NCI-H460 (cell line): ENCODE data around the gene PLCD3. TPM values are rescaled to one million over a fixed set of nuclear protein-coding genes. Genes with fewer than 3 reads are reported as not detected.

Experiments used
- DNase-seq: peaks from one replicate; pipeline ENCODE4 v3.0.0-alpha.2; 2016; ENCODE audit warnings: low read depth; ENCODE audit errors: extremely low read depth
- small RNA-seq, 2 experiments: library from RNA; depleted of rRNA; stranded (forward); fragments of <200 nt; gene quantifications; one replicate each; pipeline ENCODE3, GENCODE V24; 2014
- total RNA-seq: library from RNA; depleted of rRNA; stranded (reverse); fragments of >200 nt; shearing (Covaris generic); gene quantifications from 2 replicates; pipeline ENCODE4 v1.2.3, GENCODE V29; 2014; rRNA removed

The PLCD3 gene
- total RNA-seq, 1 experiment from 2014 or later, result 92.9 TPM

DNA sequence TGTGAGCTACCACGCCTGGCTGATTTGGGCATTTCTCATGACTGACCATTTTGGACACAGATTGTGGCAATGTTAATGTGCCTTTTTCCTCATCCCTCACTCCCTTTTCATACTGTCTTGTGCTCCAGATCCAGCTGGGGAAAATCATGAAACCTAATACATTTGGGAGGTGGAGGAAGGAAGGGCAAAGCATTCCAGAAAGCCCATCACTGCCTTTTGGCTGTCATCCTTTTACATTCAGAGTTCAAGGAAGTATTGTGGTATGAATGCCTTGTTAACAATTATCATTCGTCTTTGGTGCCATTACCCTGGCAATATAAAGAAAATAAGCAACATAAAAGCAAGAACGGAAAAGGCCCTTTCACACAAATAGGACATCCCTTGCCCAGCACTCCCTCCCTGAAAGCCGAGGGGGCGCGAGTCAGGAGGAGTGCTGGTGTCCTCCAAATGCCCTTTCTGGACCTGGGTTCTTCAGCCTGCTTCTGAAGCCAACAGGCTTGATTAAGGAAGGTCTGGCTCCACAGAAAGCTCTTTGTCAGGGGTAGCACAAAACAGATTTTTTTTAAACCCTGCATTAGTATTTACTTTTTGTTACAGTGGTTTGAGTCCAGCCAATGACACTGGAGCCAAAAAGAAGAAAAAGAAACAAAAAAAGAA lies 51.1 kb downstream of the PLCD3 start:
- DNase-seq, result no peak

GRCh38 chr17:45077643-45078042 lies 54.7 kb downstream of the PLCD3 start:
- DNase-seq, result no peak

DNA sequence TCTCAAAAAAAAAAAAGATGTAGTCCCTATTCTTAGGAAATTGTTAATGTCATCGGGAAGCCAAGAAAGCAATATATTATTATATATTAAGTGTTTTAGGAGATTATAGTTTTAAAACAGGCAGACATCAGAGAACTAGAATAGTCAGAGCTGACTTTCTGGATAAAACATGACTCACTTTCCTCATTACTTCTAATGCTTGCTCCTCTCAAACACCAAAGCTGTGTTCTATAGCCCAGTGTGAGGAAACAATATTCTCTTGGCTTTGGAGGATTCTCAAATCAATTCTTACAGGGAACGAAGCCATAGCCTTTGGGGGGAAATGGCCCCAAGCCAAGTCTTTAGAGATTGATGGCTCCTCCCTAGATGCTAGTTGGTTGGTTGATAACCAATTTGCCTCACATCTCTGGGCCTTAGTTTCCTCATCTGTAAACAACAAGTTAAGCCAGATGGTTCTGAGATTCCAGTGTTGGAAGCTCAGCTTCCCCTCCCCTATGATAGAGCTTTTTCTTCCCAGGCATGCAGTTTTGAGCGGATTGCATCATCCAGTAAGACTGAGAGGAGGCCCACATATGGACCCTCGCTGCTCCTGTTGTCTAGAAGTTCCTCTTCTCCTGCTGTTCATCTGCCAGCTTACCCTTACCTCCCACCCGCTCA lies 58.8 kb downstream of the PLCD3 start:
- no peak for DNase-seq

GRCh38 chr17:45070809-45071208 lies 61.5 kb downstream of the PLCD3 start:
- DNase-seq, result no peak

GRCh38 chr17:45070001-45070400 lies 62.3 kb downstream of the PLCD3 start:
- no peak for DNase-seq

GRCh38 chr17:45067637-45068036 lies 64.7 kb downstream of the PLCD3 start:
- DNase-seq, result no peak

DNA sequence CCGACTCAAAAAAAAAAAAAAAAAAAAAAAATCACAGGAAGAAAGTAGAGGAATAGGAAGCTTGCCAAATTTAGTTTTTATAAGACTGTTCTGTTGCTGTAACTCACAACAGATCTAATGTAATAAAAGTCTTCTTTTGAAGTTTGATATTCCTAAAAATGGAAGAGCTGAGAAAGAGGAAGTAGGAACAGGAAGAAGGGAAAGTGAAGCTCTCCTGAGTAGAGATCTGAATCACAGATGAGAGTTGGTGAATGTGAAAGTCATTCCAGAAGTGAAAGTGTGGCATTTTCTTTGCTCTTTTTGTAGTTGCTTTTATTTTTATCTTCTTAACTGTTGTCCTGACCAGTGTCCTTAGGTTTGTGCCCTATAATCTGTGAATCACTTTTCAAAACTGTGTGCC lies 69.1 kb downstream of the PLCD3 start:
- DNase-seq, result no peak

- no peak for DNase-seq
These were observed 70.6 kb downstream of the PLCD3 start for GRCh38 chr17:45061606-45062205.

- DNase-seq, result peak; percentile 100
These were observed 71.3 kb downstream of the PLCD3 start, which contains the start of gene NMT1 for GRCh38 chr17:45060797-45061605. TSS of gene NMT1 (plus strand) at chr17:45061317. CDS start at chr17:45061330, 13 bp downstream.

DNA sequence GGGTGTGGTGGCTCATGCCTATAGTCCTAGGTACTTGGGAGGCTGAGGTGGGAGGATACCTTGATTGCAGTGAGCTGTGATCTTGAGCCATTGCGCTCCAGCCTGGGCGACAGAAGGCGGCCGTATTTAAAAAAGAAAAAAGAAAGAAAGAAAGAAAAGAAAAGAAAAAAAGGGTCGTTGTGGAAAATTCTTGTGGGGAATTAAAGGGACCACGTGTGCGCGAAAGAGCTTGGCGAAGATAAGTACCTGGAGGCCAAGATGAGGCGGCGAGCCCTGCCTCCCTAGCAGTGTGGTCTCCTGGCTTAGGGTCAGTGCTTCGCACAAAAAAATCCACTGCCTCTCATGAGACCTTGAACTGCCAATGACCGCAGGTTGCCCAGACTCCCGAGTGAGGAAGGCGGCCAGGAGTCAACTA lies 71.9 kb downstream of the PLCD3 start:
- no peak for DNase-seq

Small RNA genes lying within 50 kb of the gene (small RNA-seq; reads per million reads assigned to genes)
- 0 to 0.12 reads per million in 2 experiments for gene MIR6784
- gene RF00019, result 0 reads per million in 2 experiments

Other genes with a start within 250 kb of the PLCD3 start
- 112 and 137 TPM in 2 replicates for gene EFTUD2, start 233.1 kb downstream of the PLCD3 start, total RNA-seq
- gene GFAP, start 217.0 kb downstream of the PLCD3 start, total RNA-seq, result 0.09 and 0.32 TPM in 2 replicates
- 11.0 and 12.7 TPM in 2 replicates for gene KIF18B, start 184.7 kb downstream of the PLCD3 start, total RNA-seq
- gene C1QL1, start 164.2 kb downstream of the PLCD3 start, total RNA-seq, result 0.72 and 0.84 TPM in 2 replicates
- 22.8 and 24.0 TPM in 2 replicates for gene DCAKD, start 80.9 kb downstream of the PLCD3 start, total RNA-seq
- gene NMT1, start 71.2 kb downstream of the PLCD3 start, total RNA-seq, result 88.9 and 561 TPM in 2 replicates
- 12.0 and 12.3 TPM in 2 replicates for gene ACBD4, start 3.2 kb upstream of the PLCD3 start, total RNA-seq
- 11.5 and 19.0 TPM in 2 replicates for gene HEXIM1, start 16.0 kb upstream of the PLCD3 start, total RNA-seq
- 4.0 and 6.4 TPM in 2 replicates for gene HEXIM2, start 29.4 kb upstream of the PLCD3 start, total RNA-seq
- gene FMNL1, start 89.4 kb upstream of the PLCD3 start, total RNA-seq, result 36.6 and 41.7 TPM in 2 replicates
- gene SPATA32, start 129.6 kb upstream of the PLCD3 start, total RNA-seq, result not detected in 2 replicates
- gene MAP3K14, start 184.5 kb upstream of the PLCD3 start, total RNA-seq, result 3.6 and 4.3 TPM in 2 replicates